ENCODE results near the gene GABRR1. TPM values are rescaled to one million over a fixed set of nuclear protein-coding genes. Genes with fewer than 3 reads are reported as not detected.
"Not testable (repeated sequence)": the region's sequence is repeated elsewhere in the genome, so short reads cannot be mapped to it uniquely, and the experiment has no call there.

Gene GABRR1
- total RNA-seq, 1 donor from 2014 or later = not detected

GRCh38 chr6:89242574-89243330 lies 25.6 kb upstream of the GABRR1 start:
- peak in 2 of 3 experiments; percentile 48 to 50 for TF ChIP-seq CTCF (IDR thresholded peaks at IDR 0.05)
- no peak for TF ChIP-seq POLR2AphosphoS5 (IDR thresholded peaks at IDR 0.05; ENCODE audit: insufficient read depth in 1 of 2, low read depth in 1 of 2)
- Histone ChIP-seq H3K27me3 (no peaks in the 10 kb centered on the region), H3K27ac (no peak overlapping the region)

GRCh38 chr6:89239338-89239737 lies 22.2 kb upstream of the GABRR1 start:
- TF ChIP-seq POLR2AphosphoS5 (IDR thresholded peaks at IDR 0.05; ENCODE audit: insufficient read depth in 1 of 2, low read depth in 1 of 2) (no peak), POLR2A (IDR thresholded peaks at IDR 0.05) (no peak), CTCF (IDR thresholded peaks at IDR 0.05) (no peak)
- intact Hi-C loops (cut with DNase I) = no loop called here
- Histone ChIP-seq H3K9me3 (no peaks in the 10 kb centered on the region), H3K4me1 (no peaks in the 10 kb centered on the region), H3K27me3 (no peaks in the 10 kb centered on the region), H3K36me3 (no peaks in the 10 kb centered on the region), H3K27ac (no peak overlapping the region), H3K4me3 (no peak overlapping the region)
- DNase-seq (ENCODE audit: extremely low spot score in 2 of 2) = no peak

More at GRCh38 chr6:89242574-89243330, 25.6 kb upstream of the GABRR1 start:
- H3K9me3 ChIP-seq = no peaks in the 10 kb centered on the region
- no peaks in the 10 kb centered on the region for H3K4me1 ChIP-seq
- DNase-seq (ENCODE audit: extremely low spot score in 2 of 2) = no peak
- H3K4me3 ChIP-seq = no peak overlapping the region
- intact Hi-C loops (cut with DNase I) = loop anchor here (10.0 kb wide), 1 partner anchor 258 kb away; no protein-coding TSS in a partner anchor
- no peaks in the 10 kb centered on the region for H3K36me3 ChIP-seq

- no peak overlapping the region for H3K4me3 ChIP-seq
- intact Hi-C loops (cut with DNase I) = no loop called here
- H3K27ac ChIP-seq = no peak overlapping the region
- no peaks in the 10 kb centered on the region for H3K9me3 ChIP-seq
- H3K4me1 ChIP-seq = no peaks in the 10 kb centered on the region
- H3K36me3 ChIP-seq = no peaks in the 10 kb centered on the region
- TF ChIP-seq CTCF (IDR thresholded peaks at IDR 0.05) = no peak
- TF ChIP-seq POLR2AphosphoS5 (IDR thresholded peaks at IDR 0.05; ENCODE audit: insufficient read depth in 1 of 2, low read depth in 1 of 2) = no peak
- no peak for TF ChIP-seq POLR2A (IDR thresholded peaks at IDR 0.05)
- H3K27me3 ChIP-seq = no peaks in the 10 kb centered on the region
- no peak for DNase-seq (ENCODE audit: extremely low spot score in 2 of 2)
Measured at GRCh38 chr6:89237158-89237557, 20.0 kb upstream of the GABRR1 start.

GRCh38 chr6:89233605-89234004 lies 16.4 kb upstream of the GABRR1 start:
- DNase-seq (ENCODE audit: extremely low spot score in 2 of 2); H3K27me3 ChIP-seq; H3K9me3 ChIP-seq; H3K4me3 ChIP-seq; intact Hi-C loops (cut with DNase I); H3K4me1 ChIP-seq; H3K36me3 ChIP-seq; H3K27ac ChIP-seq: not testable (repeated sequence)

DNA sequence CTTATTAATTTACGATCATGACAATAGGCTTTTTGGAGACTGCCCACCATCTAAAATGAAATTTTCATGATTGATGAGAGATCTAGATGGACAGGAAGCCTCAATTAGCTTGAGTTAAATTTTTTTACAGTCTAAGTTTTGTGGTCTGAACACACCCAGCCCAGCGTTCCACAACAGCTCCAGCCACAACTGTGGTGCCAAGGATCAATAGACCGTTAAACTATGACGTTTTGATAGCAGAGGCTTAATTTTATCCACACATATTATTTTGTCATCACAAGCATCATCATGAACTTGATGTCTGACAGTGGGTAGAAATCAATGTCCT lies 5.5 kb upstream of the GABRR1 start:
- no peak for TF ChIP-seq CTCF (IDR thresholded peaks at IDR 0.05)
- no peak for TF ChIP-seq POLR2A (IDR thresholded peaks at IDR 0.05)
- no peak for TF ChIP-seq POLR2AphosphoS5 (IDR thresholded peaks at IDR 0.05; ENCODE audit: insufficient read depth in 1 of 2, low read depth in 1 of 2)
- Histone ChIP-seq H3K27me3 (no peaks in the 10 kb centered on the region), H3K4me1 (peaks cover under 1% of the 10 kb centered on the region), H3K4me3 (no peak overlapping the region), H3K9me3 (no peaks in the 10 kb centered on the region), H3K36me3 (no peaks in the 10 kb centered on the region), H3K27ac (no peak overlapping the region)
- intact Hi-C loops (cut with DNase I) = no loop called here
- no peak for DNase-seq (ENCODE audit: extremely low spot score in 2 of 2)

All from vagina (tissue), 2 donors.